Measurements from ENCODE around the gene CIC.

The CIC gene

DNA sequence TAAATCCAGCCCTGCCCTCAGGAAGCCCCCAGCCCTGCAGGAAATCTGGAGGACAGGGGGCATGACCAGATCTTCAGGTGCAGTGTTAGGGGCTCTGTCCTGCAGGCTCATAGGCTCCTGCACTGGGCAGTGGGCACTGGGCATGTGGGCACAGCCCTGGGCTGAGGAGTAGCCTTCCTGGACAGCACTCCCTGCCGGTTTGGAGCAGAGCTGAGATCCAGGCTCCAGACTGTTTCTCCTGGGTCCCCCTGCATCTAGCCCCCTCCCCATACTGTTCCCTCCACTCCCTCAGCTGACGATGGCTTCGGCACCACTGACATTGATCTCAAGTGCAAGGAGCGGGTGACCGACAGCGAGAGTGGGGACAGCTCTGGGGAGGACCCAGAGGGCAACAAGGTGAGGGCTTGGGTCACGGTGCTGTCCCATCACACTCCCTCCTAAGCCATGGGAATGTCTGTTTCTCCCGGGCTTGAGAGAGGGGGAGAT, 20.5 kb downstream of the CIC start:
- TF ChIP-seq, protein P1, sequence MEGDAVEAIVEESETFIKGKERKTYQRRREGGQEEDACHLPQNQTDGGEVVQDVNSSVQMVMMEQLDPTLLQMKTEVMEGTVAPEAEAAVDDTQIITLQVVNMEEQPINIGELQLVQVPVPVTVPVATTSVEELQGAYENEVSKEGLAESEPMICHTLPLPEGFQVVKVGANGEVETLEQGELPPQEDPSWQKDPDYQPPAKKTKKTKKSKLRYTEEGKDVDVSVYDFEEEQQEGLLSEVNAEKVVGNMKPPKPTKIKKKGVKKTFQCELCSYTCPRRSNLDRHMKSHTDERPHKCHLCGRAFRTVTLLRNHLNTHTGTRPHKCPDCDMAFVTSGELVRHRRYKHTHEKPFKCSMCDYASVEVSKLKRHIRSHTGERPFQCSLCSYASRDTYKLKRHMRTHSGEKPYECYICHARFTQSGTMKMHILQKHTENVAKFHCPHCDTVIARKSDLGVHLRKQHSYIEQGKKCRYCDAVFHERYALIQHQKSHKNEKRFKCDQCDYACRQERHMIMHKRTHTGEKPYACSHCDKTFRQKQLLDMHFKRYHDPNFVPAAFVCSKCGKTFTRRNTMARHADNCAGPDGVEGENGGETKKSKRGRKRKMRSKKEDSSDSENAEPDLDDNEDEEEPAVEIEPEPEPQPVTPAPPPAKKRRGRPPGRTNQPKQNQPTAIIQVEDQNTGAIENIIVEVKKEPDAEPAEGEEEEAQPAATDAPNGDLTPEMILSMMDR (IDR thresholded peaks at IDR 0.05), result no peak

DNA sequence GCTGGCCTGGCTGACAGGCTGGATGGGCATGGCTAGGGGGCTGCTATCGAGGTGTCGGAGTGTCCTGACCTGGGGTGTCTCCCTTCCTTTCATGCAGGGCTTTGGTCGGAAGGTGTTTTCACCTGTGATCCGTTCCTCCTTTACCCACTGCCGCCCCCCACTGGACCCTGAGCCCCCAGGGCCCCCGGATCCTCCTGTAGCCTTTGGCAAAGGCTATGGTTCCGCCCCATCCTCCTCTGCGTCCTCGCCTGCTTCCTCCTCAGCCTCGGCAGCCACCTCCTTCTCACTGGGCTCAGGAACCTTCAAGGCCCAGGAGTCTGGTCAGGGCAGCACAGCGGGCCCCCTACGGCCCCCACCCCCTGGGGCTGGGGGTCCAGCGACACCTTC, 21.1 kb downstream of the CIC start:
- TF ChIP-seq, protein P1 (IDR thresholded peaks at IDR 0.05), result no peak

DNA sequence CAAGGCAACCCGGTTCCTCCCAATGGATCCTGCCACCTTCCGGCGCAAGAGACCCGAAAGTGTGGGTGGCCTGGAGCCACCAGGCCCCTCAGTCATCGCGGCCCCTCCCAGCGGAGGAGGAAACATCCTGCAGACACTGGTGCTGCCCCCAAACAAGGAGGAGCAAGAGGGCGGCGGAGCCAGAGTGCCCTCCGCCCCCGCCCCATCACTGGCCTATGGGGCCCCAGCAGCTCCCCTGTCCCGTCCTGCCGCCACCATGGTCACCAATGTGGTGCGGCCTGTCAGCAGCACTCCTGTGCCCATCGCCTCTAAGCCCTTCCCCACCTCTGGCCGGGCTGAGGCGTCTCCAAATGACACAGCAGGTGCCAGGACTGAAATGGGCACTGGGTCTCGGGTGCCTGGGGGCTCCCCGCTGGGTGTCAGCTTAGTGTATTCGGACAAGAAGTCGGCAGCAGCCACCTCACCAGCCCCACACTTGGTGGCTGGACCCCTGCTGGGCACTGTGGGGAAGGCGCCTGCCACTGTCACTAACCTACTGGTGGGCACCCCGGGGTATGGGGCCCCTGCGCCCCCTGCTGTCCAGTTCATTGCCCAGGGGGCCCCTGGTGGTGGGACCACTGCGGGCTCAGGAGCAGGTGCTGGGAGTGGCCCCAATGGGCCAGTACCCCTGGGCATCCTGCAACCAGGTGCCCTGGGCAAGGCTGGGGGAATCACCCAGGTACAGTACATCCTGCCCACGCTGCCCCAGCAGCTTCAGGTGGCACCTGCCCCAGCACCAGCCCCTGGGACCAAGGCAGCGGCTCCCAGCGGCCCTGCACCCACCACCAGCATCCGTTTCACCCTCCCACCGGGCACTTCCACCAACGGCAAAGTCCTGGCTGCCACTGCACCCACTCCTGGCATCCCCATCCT, 21.7 kb downstream of the CIC start:
- TF ChIP-seq, protein P1 (IDR thresholded peaks at IDR 0.05), result no peak

DNA sequence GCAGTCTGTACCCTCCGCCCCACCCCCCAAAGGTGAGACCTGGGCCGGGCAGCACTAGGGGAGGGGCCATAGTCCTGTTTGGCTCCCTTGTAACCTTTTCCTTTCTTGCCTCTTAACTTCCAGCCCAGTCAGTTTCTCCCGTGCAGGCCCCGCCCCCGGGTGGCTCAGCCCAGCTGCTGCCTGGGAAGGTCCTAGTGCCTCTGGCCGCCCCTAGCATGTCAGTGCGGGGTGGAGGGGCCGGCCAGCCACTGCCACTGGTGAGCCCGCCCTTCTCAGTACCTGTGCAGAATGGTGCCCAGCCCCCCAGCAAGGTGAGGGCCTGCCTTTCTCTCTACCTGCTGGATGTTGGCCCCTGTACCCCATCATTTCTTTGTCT, 22.4 kb downstream of the CIC start:
- TF ChIP-seq, protein P1 (IDR thresholded peaks at IDR 0.05), result no peak

DNA sequence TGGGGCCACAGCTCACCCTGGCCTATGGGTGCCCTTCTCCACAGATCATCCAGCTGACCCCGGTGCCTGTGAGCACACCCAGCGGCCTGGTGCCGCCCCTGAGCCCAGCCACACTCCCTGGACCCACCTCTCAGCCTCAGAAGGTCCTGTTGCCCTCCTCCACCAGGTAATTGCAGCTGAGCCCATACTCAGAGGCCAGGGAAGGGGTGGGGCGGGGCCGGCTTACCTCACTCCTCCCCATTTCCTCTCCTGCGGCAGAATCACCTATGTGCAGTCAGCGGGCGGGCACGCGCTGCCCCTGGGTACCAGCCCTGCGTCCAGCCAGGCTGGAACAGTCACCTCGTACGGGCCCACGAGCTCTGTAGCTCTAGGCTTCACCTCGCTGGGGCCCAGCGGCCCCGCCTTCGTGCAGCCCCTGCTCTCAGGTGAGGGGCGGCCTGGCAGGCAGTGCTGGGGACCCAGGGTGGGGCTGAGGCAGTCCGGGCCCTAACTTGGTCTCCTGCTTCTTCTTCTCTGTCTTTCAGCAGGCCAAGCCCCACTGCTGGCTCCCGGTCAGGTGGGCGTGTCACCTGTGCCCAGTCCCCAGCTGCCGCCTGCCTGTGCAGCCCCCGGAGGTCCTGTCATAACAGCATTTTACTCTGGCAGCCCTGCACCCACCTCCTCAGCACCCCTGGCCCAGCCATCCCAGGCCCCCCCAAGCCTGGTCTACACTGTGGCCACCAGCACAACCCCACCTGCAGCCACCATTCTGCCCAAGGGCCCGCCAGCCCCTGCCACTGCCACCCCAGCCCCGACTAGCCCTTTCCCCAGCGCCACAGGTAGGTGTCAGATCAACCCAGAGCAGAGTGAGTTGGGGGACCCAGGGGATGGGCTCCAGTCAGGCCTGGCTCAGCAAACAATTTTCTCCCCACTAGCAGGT, 23.2 kb downstream of the CIC start:
- TF ChIP-seq, protein P1 (IDR thresholded peaks at IDR 0.05), result no peak

DNA sequence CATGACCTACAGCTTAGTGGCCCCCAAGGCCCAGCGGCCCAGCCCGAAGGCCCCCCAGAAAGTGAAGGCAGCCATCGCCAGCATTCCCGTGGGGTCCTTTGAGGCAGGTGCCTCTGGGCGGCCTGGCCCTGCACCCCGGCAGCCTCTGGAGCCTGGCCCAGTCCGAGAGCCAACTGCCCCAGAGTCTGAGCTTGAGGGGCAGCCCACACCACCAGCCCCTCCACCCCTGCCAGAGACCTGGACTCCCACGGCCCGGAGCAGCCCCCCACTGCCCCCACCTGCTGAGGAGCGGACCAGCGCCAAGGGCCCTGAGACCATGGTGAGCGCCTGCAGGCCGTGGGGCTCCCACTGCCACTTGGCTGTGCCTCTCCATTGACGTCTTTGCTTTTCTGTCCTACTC, 23.9 kb downstream of the CIC start:
- TF ChIP-seq, protein P1 (IDR thresholded peaks at IDR 0.05), result no peak

DNA sequence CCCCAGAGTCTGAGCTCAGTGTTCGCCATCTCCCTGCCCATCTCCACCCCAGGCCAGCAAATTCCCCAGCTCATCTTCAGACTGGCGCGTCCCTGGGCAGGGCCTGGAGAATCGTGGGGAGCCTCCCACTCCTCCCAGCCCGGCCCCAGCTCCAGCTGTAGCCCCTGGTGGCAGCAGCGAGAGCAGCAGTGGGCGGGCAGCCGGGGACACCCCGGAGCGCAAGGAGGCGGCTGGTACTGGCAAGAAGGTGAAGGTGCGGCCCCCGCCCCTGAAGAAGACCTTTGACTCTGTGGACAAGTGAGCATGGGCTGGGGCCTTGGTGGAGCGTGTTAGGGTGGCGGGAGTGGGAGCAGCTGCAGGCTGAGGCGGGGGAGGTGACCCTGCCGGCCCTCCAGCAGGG, 24.5 kb downstream of the CIC start:
- TF ChIP-seq, protein P1 (IDR thresholded peaks at IDR 0.05), result no peak

Measured in LNCAP (cell line).